Effector memory CD8-positive, alpha-beta T cell (primary cell): ENCODE results near the gene NOP9.
A peak's percentile ranks its signal among the peaks of the same experiment; 100 is the strongest.

Experiments
- ATAC-seq: fragments of 150-1000 bp; cut with Tn5 transposase; replicated peaks from 2 replicates; pipeline ENCODE4 v1.10.0; 2021; ENCODE audit warnings: mild to moderate bottlenecking, moderate library complexity
- DNase-seq, 3 experiments: peaks; one replicate each; pipeline ENCODE4 v3.0.0; 2021
- H3K27ac Mint-ChIP-seq, 2 donors: one replicate each; pipeline ENCODE4 v1.8.0; 2022; ENCODE audit warnings: mild to moderate bottlenecking in 2 of 2, mixed read lengths in 2 of 2, moderate library complexity in 2 of 2
- H3K27me3 Mint-ChIP-seq, 2 donors: one replicate each; pipeline ENCODE4 v1.8.0; 2022; ENCODE audit warnings: mixed read lengths in 2 of 2
- H3K36me3 Mint-ChIP-seq: one replicate; pipeline ENCODE4 v1.8.0; 2022; ENCODE audit warnings: mild to moderate bottlenecking, moderate library complexity, mixed read lengths; ENCODE audit not compliant: insufficient read depth
- H3K4me1 Mint-ChIP-seq, 2 donors: one replicate each; pipeline ENCODE4 v1.8.0; 2022; ENCODE audit warnings: low read depth in 2 of 2, mixed read lengths in 2 of 2
- H3K4me3 Mint-ChIP-seq, 2 donors: one replicate each; pipeline ENCODE4 v1.8.0; 2022; ENCODE audit warnings: mild to moderate bottlenecking in 2 of 2, mixed read lengths in 2 of 2, moderate library complexity in 2 of 2
- H3K9me3 Mint-ChIP-seq, 2 donors: one replicate each; pipeline ENCODE4 v1.8.0; 2022; ENCODE audit warnings: mixed read lengths in 2 of 2

Gene NOP9

GRCh38 chr14:24297190-24297964, 2.3 kb upstream of the NOP9 start:
- ATAC-seq: no peak
- no peaks in the 10 kb centered on the region for H3K27me3 Mint-ChIP-seq
- no peak for DNase-seq
- H3K27ac Mint-ChIP-seq: peak overlapping the region in 1 of 2 donors; percentile 92
- H3K36me3 Mint-ChIP-seq: peaks cover 41% of the 10 kb centered on the region
- H3K4me3 Mint-ChIP-seq: no peak overlapping the region
- peaks cover 33 to 48% of the 10 kb centered on the region in 2 donors for H3K4me1 Mint-ChIP-seq
- H3K9me3 Mint-ChIP-seq: no peaks in the 10 kb centered on the region

GRCh38 chr14:24298892-24299254, 777 bp upstream of the NOP9 start:
- Mint-ChIP-seq H3K27ac (peak overlapping the region; percentile 91 to 96), H3K4me1 (peaks cover 33 to 48% of the 10 kb centered on the region in 2 donors), H3K4me3 (peak overlapping the region; percentile 89 to 91), H3K27me3 (no peaks in the 10 kb centered on the region), H3K9me3 (no peaks in the 10 kb centered on the region), H3K36me3 (peaks cover 43% of the 10 kb centered on the region)
- DNase-seq (no peak), ATAC-seq (no peak)

GRCh38 chr14:24300326-24300980, 803 bp downstream of the NOP9 start:
- Mint-ChIP-seq H3K9me3 (no peaks in the 10 kb centered on the region), H3K27ac (peak overlapping the region; percentile 91 to 96), H3K4me1 (peaks cover 33 to 51% of the 10 kb centered on the region in 2 donors), H3K36me3 (peaks cover 54% of the 10 kb centered on the region), H3K27me3 (no peaks in the 10 kb centered on the region), H3K4me3 (peak overlapping the region; percentile 89 to 91)
- DNase-seq (no peak), ATAC-seq (no peak)

- Mint-ChIP-seq H3K4me3 (no peak overlapping the region), H3K9me3 (no peaks in the 10 kb centered on the region), H3K36me3 (peaks cover 48% of the 10 kb centered on the region), H3K27me3 (no peaks in the 10 kb centered on the region), H3K27ac (no peak overlapping the region), H3K4me1 (peaks cover 27 to 40% of the 10 kb centered on the region in 2 donors)
- ATAC-seq (no peak), DNase-seq (no peak)
Observed at GRCh38 chr14:24304019-24304387, 4.4 kb downstream of the NOP9 start.

GRCh38 chr14:24307156-24307574, 7.5 kb downstream of the NOP9 start:
- no peaks in the 10 kb centered on the region for H3K27me3 Mint-ChIP-seq
- peaks cover 58% of the 10 kb centered on the region for H3K36me3 Mint-ChIP-seq
- peaks cover 29 to 38% of the 10 kb centered on the region in 2 donors for H3K4me1 Mint-ChIP-seq
- no peak overlapping the region for H3K4me3 Mint-ChIP-seq
- no peak for DNase-seq
- H3K9me3 Mint-ChIP-seq: no peaks in the 10 kb centered on the region
- ATAC-seq: no peak
- H3K27ac Mint-ChIP-seq: peak overlapping the region; percentile 20 to 80

- Mint-ChIP-seq H3K27me3 (no peaks in the 10 kb centered on the region), H3K27ac (peak within 1 kb of the TSS; percentile 20 to 80), H3K36me3 (peaks cover 59% of the 10 kb centered on the region), H3K4me3 (peak within 1 kb of the TSS; percentile 9 to 12), H3K4me1 (peaks cover 33 to 44% of the 10 kb centered on the region in 2 donors), H3K9me3 (no peaks in the 10 kb centered on the region)
- ATAC-seq: no peak
- DNase-seq: peak; percentile 53 to 61 (median 54)
Observed at GRCh38 chr14:24307575-24308341, 8.1 kb downstream of the NOP9 start, which contains the start of gene CIDEB. Gene CIDEB (minus strand): TSS chr14:24307977. CDS start chr14:24307858, 119 bp downstream.

GRCh38 chr14:24308342-24309124, 8.9 kb downstream of the NOP9 start:
- ATAC-seq (no peak), DNase-seq (no peak)
- Mint-ChIP-seq H3K4me1 (peaks cover 41 to 52% of the 10 kb centered on the region in 2 donors), H3K27ac (peak overlapping the region; percentile 9 to 80), H3K9me3 (no peaks in the 10 kb centered on the region), H3K36me3 (peaks cover 59% of the 10 kb centered on the region), H3K27me3 (no peaks in the 10 kb centered on the region), H3K4me3 (peak overlapping the region; percentile 9 to 12)

GRCh38 chr14:24309538-24310264, 10.1 kb downstream of the NOP9 start, which contains the start of gene LTB4R2:
Gene LTB4R2 (plus strand): TSS chr14:24310140. CDS start chr14:24310665, 525 bp downstream.
- peaks cover 56% of the 10 kb centered on the region for H3K36me3 Mint-ChIP-seq
- ATAC-seq (no peak), DNase-seq (no peak)
- peak within 1 kb of the TSS; percentile 80 to 94 for H3K27ac Mint-ChIP-seq
- peaks cover 53 to 60% of the 10 kb centered on the region in 2 donors for H3K4me1 Mint-ChIP-seq
- H3K9me3 Mint-ChIP-seq: no peaks in the 10 kb centered on the region
- peak within 1 kb of the TSS; percentile 81 to 87 for H3K4me3 Mint-ChIP-seq
- H3K27me3 Mint-ChIP-seq: no peaks in the 10 kb centered on the region

GRCh38 chr14:24310265-24310645, 10.6 kb downstream of the NOP9 start:
- DNase-seq: no peak
- H3K4me1 Mint-ChIP-seq: peaks cover 58 to 62% of the 10 kb centered on the region in 2 donors
- peak overlapping the region; percentile 80 to 94 for H3K27ac Mint-ChIP-seq
- peaks cover 51% of the 10 kb centered on the region for H3K36me3 Mint-ChIP-seq
- H3K9me3 Mint-ChIP-seq: no peaks in the 10 kb centered on the region
- no peak for ATAC-seq
- H3K4me3 Mint-ChIP-seq: peak overlapping the region; percentile 81 to 87
- no peaks in the 10 kb centered on the region for H3K27me3 Mint-ChIP-seq

- peaks cover 53% of the 10 kb centered on the region for H3K36me3 Mint-ChIP-seq
- H3K27me3 Mint-ChIP-seq: no peaks in the 10 kb centered on the region
Observed at GRCh38 chr14:24310646-24311604, 11.3 kb downstream of the NOP9 start, which contains the start of gene LTB4R. Gene LTB4R (plus strand): TSS chr14:24311502. CDS start chr14:24315652, 4,150 bp downstream.

GRCh38 chr14:24311837-24312615, 12.4 kb downstream of the NOP9 start:
- H3K36me3 Mint-ChIP-seq: peaks cover 48% of the 10 kb centered on the region
- ATAC-seq: peak; percentile 8

More at GRCh38 chr14:24310646-24311604, 11.3 kb downstream of the NOP9 start, which contains the start of gene LTB4R:
- ATAC-seq (peak; percentile 77), DNase-seq (peak; percentile 70 to 77 (median 75))
- Mint-ChIP-seq H3K4me3 (peak within 1 kb of the TSS; percentile 81 to 87), H3K9me3 (no peaks in the 10 kb centered on the region), H3K27ac (peak within 1 kb of the TSS; percentile 80 to 94), H3K4me1 (peaks cover 65 to 67% of the 10 kb centered on the region in 2 donors)

More at GRCh38 chr14:24311837-24312615, 12.4 kb downstream of the NOP9 start:
- peak overlapping the region; percentile 81 to 87 for H3K4me3 Mint-ChIP-seq
- peak in 1 of 3 experiments; percentile 11 for DNase-seq
- H3K27me3 Mint-ChIP-seq: no peaks in the 10 kb centered on the region
- peaks cover 65 to 67% of the 10 kb centered on the region in 2 donors for H3K4me1 Mint-ChIP-seq
- H3K9me3 Mint-ChIP-seq: no peaks in the 10 kb centered on the region
- H3K27ac Mint-ChIP-seq: peak overlapping the region; percentile 80 to 93
